ENCODE results near the gene TBC1D22A.
A peak's percentile ranks its signal among the peaks of the same experiment; 100 is the strongest.

TBC1D22A gene

DNA sequence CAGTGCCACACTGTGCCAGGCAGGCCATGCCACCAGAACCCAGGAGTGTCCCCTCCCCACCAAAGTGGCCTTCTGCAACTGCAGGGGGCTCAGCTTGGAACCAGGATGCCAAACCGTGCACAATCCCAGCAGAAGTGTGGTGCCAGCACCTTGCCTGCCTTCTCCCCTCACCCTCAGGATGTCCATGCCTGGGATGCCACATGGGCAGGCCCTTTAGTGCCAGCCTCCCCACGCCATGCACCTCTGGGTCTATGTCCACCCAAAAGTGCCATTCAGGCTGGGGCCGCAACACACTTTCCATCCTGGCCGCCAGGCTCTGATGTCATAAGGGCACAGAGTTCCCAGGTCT, 8.7 kb upstream of the TBC1D22A start:
- no peak for DNase-seq

DNA sequence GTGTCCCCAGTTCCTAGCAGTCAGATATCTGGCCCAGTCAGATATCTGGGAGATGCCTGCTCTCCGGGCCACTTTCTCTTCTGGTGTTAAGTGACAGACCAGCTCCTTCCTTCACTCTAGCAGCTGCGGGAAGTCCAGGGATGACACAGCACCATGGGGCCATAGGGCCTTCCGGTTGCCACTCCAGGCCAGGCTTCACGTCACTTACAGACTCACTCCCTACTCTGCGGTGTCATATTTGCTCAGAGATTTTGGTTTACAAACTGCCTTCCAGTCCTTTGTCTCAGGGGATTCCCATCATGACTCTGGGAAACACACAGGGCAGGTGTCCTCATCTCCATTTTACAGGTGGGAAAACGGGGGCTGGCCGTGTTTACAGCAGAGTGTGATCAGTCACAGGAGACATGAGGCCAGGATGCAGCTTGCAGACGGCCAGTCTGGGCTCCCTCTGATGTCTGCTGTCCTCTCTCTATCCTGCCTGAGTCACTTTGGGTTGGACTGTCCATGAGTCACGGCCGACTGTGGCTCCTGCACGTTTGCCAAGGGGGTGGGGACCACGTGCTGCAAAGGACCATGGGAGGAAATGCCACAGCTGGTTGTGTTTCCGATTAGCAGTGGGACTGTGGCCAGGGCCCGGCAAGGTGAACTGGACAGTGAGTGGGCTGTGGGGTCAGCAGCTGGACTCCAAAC, 8.2 kb upstream of the TBC1D22A start:
- no peak for DNase-seq

DNA sequence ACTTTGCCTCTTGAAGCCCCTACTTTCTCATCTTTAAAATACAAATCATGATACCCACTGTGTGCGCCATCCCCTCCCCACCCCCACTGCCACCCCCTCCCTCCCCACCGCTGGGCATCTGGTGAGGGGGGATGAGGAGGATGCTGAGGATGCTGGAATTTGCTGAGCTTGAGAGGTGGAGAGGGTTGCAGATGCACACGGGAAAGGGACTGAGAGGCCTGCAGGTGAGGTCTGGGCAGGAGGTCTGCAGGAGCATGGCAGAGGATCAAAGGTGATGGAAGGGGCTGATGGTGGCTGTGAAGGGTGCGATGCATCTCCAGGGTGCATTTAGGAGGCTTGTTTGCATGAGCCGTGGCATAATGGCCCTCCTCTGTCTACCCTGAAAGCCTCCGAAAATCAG, 7.6 kb upstream of the TBC1D22A start:
- DNase-seq = no peak

DNA sequence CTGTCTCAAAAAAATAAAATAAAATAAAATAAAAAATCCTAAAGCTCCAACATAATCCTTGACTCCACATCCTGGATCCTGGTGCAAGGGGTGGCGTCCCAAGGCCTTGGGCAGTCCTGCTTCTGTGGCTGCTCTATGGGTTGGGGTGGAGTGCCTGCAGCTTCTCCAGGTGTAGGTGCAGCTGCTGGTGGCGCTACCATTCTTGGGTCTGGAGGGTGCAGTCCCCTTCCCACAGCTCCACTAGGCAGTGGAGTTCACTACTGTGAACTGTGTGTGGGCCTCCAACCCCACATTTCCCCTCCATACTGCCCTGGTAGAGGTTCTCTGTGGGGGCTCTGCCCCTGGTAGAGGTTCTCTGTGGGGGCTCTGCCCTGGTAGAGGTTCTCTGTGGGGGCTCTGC, 6.9 kb upstream of the TBC1D22A start:
- DNase-seq = no peak

DNA sequence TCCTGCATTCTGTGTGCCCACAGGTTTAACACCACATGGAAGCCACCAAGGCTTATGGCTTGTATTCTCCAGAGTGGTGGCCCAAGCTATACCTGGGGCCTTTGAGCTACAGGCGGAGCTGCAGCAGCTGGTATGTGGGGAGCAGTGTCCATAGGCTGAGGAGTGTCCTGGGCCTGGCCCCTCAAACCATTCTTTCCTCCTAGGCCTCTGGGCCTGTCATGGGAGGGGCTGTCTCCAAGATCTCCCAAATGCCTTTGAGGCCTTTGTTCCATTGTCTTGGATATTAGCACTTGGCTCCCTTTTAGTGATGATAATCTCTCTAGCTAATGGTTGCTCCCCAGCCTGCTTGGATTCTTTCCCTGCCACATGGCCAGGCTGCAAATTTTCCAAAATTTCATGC, 6.4 kb upstream of the TBC1D22A start:
- DNase-seq = no peak

DNA sequence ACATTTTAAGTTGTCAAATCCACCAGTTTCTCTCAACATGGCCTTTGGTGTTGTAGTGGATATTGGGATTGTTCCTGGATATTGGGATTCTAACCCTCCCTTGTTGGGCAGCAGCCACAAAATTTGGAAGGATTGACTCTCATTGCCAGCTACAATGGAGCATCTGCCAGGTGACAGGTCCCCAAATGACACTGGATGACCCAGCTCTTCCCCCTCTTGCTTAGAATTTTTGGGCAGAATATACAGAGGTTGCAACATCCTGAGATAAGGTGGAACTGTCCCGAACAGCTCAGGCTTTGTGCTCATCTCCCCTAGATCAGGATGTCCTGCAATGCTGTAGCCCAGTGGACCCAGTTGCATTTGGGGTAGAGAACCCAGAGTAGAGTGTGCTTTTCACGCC, 5.3 kb upstream of the TBC1D22A start:
- DNase-seq = no peak

DNA sequence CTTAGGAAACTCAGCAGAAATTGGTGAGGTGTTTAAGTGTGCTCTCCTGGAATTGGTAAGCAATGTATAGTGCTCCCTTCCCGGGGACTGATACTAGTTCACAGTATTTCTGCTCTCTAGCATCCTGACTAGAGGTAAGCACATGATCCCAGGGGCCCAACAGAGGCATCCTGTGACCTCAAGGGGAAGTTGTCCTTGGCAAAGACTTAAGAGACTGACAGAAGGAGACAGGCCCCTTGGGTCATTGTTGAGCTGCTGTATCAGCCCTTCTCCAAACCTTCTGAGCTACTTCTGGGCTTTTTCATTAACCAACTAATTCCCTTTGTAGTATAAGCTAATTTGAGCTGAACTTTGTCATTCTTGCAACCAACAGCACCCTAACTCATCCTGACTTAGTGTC, 4.3 kb upstream of the TBC1D22A start:
- no peak for DNase-seq

DNA sequence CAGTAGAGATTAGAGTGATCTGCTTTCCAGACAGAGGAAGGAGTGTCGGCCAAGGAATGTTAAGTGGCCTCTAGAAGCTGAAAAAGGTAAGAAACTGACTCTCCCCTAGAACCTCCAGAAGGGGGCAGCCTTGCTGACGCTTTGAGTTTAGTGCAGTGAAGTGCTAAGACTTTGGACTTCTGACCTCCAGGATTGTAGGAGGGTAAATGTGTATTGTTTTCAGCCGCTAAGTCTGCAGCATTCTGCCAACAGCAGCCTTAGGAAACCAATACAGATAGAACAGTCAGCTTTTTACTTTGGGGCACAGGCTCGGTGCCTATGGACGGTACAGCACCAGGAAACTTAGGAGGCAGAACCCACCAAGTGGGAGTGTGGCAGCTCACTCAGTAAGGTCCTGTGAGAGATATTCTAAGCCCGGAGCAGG, 3.6 kb upstream of the TBC1D22A start:
- DNase-seq = peak in 1 of 2 experiments; percentile 51

DNA sequence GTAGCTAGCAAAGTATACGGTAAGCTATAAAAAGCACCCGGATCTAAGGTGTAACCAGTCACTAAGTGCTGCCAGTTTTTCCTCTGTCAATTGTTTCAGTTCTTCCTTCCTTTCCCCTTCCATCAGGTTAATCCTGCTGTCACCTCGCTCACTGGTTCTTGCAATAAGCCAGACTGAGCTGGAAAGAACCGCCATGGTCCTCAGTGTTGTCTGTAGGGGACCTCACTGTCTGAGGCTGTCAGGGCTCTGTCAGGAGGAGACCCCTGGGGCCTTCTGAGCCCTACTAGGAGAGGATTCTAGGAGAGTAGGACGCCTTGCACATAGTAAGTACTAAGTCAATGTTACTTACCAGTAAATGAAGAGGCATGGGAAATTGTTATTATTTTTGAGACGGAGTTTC, 1.4 kb upstream of the TBC1D22A start:
- DNase-seq = no peak

DNA sequence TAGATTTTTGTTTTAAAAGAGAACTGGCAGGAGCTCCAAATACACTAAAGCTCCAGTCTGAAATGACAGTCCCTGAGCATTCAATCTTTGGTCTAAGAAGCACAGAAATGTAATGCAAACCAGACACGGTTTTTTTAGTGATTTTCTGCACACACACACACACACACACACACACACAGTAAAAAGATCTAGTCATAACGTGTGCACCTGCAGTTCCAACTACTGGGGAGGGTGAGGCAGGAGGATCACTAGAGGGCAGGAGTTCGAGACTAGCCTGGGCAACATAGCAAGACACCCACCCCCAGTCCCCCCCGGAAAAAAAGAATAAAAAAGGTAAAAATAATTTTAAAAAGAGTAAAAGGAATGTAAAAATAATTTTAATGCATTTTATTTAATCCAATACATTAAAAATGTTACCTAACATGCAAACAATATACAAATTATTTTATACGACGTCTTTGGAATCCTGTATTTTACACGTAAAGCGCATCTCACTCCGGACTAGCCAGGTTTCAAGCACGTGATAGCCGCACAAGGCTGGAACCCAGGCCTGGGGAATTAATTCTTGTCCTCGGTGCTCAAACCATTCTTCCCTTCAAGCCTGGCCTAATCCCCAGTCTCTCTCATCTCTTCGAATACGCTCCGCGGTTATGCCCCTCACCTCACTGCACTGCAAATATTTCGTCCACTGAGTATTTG, 762 bp upstream of the TBC1D22A start:
- DNase-seq = no peak

DNA sequence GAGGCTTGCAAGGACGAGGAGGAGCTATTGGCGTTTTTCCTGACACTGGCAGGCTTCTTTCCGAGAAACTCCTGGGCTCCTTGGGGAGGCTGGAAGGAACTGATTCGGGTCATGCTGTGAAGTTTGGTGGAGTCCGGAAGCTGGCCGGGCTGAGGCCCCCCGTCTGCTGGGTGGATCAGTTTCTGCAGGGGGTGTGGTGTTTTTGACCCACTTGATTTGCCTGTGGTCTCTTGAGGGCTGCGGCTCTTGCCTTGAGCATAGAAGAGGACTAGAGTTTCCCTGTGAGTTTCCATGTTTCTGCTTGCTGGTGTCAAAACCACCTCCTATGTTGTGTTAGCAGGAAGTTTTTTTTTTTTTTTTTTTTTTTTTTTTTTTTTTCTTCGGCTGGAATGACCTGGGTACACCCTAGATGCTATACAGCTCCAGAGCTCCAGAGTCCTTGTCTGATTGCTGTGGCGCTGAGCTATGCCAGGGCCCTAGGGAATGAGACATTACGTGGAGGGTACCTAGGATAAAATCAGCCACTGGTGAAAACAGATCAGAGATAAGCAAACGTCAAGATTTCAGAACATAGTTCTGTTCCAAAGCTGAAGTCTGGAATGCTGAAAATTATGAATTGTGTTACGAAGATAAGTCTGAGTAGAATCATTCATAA, 728 bp downstream of the TBC1D22A start:
- no peak for DNase-seq

DNA sequence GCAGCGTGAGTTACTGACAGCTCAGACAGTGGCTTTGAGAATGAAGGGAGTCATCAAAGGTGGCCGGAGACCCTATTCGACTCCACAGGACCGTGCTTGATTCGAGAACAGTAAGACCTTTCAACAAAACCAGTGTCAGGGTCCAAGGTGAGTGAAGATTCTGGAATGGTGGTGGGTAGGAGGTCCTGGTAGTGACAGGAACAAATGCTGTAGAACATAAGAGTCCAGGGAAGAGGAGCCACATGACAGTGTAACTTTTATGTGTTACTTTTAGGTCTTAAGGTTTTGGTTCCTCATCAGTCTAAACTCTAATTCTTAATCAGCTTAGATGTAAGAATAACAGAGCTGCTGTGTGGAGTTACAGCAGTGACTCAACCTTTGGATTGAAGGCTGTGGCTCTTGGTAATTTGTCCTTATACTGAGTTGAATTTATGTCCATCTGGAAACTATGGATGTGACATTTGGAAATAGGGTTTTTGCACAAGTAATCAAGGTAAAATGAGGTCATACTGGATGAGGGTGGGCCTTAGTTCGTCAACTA, 1.8 kb downstream of the TBC1D22A start:
- DNase-seq = no peak

DNA sequence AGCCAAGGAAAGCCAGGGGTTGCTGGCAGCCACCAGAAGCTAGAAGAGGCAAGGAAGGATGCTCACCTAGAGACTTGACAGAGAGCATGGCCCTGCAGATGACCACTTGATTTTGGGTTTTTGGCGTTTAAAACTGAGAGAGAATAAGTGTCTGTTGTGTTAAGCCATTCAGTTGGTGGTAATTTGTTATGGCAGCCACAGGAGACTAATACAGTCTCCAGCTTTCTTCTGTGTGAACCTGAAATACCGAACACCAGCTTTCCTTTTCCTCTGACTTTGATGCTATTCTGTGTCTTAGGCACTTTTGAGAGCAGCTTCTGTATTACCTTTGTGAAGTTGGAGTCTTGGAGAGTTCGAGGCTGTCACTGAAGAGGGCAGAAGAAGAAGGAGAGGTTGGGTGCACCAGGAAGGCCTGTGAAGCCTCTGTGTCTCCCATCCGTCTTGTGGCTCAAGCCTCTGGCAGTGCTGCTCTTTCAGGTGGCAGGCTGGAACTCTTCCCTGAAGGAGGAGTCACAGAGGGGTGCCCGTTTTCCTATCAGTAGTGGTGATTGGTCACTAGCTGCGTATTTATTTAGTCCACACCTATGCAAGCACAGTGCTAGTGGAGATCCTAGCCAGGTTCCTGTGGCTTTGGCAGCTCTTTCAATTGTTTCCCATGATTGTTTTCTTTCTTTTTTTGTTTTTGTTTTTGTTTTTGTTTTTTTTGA, 2.5 kb downstream of the TBC1D22A start:
- no peak for DNase-seq

DNA sequence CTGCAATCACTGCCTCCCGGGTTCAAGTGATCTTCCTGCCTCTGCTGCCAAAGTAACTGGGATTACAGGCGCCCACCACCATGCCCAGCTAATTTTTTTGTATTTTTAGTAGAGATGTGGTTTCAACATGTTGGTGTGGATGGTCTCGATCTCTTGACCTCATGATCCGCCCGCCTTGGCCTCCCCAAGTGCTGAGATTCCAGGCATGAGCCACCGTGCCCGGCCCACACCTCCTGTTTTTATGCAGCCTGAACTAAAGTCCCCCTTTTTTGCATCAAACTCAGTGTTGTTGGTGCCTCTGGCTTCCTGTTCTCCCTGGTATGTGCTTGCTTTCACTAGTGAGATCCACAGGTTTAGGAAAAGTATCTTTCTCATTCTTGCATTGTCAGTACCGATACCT, 4.2 kb downstream of the TBC1D22A start:
- no peak for DNase-seq

DNA sequence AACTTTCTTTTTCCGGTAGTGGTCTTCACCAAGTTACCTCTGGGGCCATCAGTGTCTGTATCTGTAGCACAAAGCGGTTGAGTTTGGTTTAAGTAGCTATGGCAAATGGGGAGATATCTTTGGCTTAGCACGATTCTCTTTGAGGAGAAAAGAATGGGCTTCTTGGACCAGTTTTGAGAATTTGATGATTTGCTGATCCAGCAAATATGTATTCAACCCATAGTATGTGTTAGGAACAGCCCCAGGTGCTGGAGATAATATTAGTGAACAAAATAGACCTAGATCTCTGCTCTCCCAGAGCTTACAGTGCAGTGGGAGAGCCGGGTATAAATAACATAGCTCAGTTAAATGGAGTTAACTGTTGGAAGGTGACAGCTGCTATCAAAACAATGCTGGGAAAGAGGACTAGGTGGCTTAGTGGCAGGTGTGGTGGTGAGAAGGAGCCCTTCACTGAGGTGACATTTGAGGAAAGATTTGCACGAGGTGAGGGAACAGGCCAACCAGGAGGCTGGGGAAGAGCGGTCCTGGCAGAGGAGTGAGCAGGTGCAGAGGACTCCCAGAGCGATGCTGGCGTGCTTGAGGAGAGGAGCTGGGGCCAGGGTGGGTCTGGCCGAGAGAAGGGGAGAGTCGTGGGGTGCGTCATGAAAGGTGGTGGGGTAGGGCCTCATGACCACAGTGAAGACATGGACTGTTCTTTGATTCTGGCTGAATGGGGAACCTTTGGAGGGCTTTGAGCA, 5.0 kb downstream of the TBC1D22A start:
- DNase-seq = no peak

DNA sequence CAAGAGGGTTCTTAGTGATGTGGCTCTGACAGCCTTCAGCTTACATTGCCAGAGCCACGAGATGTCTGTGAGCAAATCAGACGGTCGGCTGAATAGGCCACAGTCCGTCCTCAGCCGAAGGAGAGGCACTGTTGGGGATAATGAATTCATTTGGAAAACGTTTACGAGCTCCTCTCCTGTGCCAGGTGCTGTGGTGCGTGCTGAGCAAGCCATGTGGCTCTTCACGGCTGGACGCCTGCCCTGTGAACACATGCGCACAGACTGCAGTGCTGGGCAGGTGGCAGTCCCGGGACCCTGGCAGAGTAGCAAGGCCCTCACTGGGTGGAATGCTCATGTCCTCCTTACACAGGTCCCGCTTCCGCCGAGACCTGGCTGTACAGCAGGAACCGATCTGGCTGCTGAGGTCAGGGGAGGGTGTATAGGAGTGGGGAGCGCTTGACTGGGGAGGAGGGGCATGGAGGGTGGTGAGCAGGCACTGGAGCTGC, 6.8 kb downstream of the TBC1D22A start:
- peak in 1 of 2 experiments; percentile 58 for DNase-seq

DNA sequence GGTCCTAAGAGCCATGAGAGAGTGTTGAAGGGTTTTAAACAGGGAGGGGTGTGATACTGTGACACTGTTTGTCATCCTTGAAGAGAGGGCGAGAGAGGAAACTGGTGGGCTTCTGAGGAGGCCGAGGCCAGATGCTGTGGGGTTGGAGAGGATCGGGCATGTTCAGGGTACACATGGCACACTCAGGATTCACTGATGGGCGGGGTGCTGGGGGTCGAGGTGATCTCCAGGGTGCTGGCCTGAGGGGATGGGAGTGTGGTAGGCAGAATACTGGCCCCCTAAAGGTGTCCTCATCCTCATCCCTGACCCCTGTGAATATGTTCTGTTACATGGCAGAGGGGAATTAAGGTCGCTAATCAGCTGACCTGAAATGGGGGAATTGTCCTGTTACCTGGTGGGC, 7.3 kb downstream of the TBC1D22A start:
- DNase-seq = no peak

DNA sequence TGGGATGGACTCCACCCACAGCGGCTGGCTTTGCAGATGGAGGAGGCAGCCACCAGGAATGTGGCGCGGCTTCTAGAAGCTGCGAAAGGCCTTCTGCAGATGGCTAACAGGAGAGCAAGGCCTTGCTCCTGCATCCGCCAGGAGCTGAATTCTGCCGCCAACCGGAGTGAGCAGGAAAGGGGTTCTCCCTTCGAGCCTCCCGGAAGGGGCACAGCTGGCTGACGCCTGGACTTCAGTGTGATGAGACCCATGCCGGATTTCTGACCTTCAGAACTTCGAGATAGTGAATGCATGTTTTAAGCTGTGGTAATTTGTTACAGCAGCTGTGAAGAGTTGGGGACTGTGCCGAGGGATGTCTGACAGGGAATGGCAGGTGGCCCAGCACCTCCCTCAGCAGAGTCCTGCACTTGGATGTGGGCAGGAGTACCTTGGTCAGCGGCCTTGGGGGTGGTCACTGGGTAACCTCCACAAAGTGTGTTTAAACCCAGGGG, 7.7 kb downstream of the TBC1D22A start:
- no peak for DNase-seq

DNA sequence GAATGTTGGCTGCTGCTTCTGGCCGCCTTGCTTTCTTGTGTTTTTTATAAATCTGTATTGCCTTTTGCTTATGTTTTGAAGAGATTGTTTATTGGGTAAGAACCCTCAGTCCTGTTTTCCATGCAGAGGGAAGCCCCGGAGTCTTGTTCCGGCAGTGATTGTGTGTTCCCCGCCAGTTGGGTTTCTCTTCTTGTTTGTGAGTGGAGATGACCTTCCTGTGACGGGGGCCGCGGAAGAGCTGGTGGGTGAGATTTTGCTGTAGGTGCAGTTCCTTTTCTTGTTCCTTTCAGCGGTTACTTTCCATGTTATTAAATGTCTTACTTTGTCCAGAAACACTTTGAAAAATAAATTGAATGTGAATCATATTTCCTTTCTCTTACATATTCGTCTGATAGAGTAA, 8.3 kb downstream of the TBC1D22A start:
- no peak for DNase-seq

DNA sequence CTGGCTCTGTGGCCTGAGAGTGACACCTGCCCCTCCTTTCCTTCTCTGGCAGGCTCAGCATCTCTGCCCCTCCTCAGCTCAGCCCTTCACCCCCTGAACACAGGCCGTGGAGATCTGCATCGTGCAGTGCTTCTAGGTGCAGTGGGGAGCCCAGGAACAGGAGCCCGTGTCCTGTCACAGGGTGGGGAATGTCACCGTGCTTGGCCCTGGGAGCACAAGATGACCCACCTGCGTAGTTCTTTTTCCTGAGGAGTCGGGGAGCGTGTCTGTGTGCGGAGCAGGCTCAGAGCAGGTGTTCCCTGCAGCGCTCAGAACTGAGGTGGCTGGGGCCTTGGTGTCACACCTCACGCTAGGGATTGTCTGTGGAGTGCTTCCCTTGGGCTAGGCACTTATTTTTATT, 10.6 kb downstream of the TBC1D22A start:
- no peak for DNase-seq

DNA sequence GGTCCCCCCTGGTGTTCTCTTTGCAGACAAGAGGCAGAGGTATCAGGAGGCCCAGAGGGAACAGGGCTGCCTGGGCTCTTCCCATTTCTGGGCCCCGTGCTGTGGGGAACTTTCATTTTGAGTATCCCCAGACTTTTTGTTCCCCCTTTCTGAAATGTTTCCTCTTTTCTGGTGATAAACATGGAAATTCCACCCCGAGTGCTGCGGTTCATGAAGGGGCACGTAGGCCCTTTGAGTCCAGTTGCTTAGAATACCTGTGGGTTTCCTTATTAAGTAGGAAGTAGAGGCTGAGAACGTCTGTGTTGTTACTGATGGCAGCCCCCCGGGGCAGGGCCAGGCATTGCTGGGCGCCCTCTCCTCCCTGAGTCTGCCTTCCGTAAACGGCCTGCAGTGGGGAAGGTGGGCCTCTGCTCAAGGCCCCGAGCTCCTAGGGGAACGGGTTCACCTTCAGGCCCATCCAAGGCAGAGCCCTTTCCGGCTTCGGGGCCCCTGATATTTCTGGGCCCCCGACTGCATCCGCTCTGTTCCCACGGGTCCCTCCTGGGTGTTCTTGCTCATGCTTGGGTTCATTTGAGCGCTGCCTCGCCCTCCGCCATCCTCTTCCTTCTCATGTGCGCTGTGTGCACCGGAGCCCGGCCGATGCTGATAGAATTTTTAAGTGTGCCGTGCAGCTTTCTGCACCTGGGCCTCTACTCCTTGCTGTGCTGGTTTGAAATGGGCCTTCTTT, 12.0 kb downstream of the TBC1D22A start:
- no peak for DNase-seq

All from NCI-H446 (cell line).